GM18873 (cell line): ENCODE measurements around the gene FREM1.

Experiments used
- ATAC-seq: cut with Tn5 transposase; IDR thresholded peaks from one replicate; pipeline ENCODE4 v1.9.1; 2021; ENCODE audit warnings: mild to moderate bottlenecking, moderate library complexity, moderate number of reproducible peaks; ENCODE audit not compliant: unreplicated experiment, low FRiP score

The FREM1 gene

GRCh38 chr9:14829204-14829603 lies 81.0 kb downstream of the FREM1 start:
- ATAC-seq, result no peak

- no peak for ATAC-seq
Measured at GRCh38 chr9:14827805-14828204, 82.4 kb downstream of the FREM1 start.

GRCh38 chr9:14824481-14824880 lies 85.7 kb downstream of the FREM1 start:
- ATAC-seq, result no peak

- ATAC-seq, result no peak
Measured at GRCh38 chr9:14823800-14824199, 86.4 kb downstream of the FREM1 start.

- ATAC-seq, result no peak
Measured at GRCh38 chr9:14822666-14823065, 87.6 kb downstream of the FREM1 start.

GRCh38 chr9:14819183-14819582 lies 91.0 kb downstream of the FREM1 start:
- ATAC-seq, result no peak

- ATAC-seq, result no peak
Measured at GRCh38 chr9:14814249-14814628, 96.0 kb downstream of the FREM1 start.

- ATAC-seq, result no peak
Measured at GRCh38 chr9:14813336-14814248, 96.6 kb downstream of the FREM1 start.

- ATAC-seq, result no peak
Measured at GRCh38 chr9:14812806-14813205, 97.4 kb downstream of the FREM1 start.

- ATAC-seq, result no peak
Measured at GRCh38 chr9:14811844-14812243, 98.4 kb downstream of the FREM1 start.

GRCh38 chr9:14806941-14807520 lies 103.2 kb downstream of the FREM1 start:
- ATAC-seq, result no peak

GRCh38 chr9:14799030-14799429 lies 111.2 kb downstream of the FREM1 start:
- ATAC-seq, result no peak

GRCh38 chr9:14797435-14797834 lies 112.8 kb downstream of the FREM1 start:
- no peak for ATAC-seq

GRCh38 chr9:14793389-14793788 lies 116.8 kb downstream of the FREM1 start:
- ATAC-seq, result no peak

- no peak for ATAC-seq
Measured at GRCh38 chr9:14790628-14791027, 119.6 kb downstream of the FREM1 start.

- ATAC-seq, result no peak
Measured at GRCh38 chr9:14788846-14789245, 121.4 kb downstream of the FREM1 start.

- ATAC-seq, result no peak
Measured at GRCh38 chr9:14783358-14783757, 126.9 kb downstream of the FREM1 start.

- ATAC-seq, result no peak
Measured at GRCh38 chr9:14782286-14783051, 127.8 kb downstream of the FREM1 start.

GRCh38 chr9:14780693-14781092 lies 129.5 kb downstream of the FREM1 start:
- no peak for ATAC-seq

GRCh38 chr9:14780251-14780650 lies 130.0 kb downstream of the FREM1 start:
- no peak for ATAC-seq

- no peak for ATAC-seq
Measured at GRCh38 chr9:14779566-14780022, 130.6 kb downstream of the FREM1 start.
